GM19025 (cell line): ENCODE measurements around the gene MAP3K12.
A peak's percentile ranks its signal among the peaks of the same experiment; 100 is the strongest.

Source experiments
- ATAC-seq: cut with Tn5 transposase; IDR thresholded peaks from one replicate; pipeline ENCODE4 v1.9.1; 2021; ENCODE audit warnings: mild to moderate bottlenecking, low read depth, moderate library complexity; ENCODE audit not compliant: unreplicated experiment

The MAP3K12 gene

DNA sequence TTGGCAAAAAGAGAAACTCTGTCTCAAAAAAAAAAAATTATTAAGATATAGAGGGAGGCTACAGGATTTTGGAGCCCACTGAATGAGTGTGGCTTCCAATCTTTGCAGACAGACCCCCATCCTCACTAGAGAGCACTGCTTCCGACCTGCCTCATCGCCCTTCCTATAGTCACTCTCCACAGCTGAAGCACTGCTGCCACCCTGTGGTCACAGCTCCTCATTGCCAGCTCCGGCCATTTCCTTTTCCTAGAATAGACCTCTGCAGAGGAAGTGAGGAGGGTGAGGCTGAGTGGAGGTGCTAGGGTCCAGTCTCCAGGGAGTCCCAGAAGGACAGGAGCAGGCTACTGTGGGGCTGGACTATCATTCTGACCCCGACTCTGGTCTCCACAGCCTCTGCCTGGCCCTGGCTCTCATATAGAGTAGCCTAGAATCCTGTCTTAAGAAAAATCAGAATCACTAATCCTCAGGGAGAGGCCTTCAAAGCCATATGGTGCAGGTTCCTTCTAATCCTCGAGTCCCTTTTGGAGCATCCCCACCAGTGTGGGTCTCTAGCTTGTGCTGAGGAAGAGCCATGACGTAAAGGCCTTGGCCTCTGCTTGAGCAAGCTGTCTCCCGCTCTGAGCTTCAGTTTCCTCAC lies 9.4 kb upstream of the MAP3K12 start:
- peak; percentile 86 for ATAC-seq

DNA sequence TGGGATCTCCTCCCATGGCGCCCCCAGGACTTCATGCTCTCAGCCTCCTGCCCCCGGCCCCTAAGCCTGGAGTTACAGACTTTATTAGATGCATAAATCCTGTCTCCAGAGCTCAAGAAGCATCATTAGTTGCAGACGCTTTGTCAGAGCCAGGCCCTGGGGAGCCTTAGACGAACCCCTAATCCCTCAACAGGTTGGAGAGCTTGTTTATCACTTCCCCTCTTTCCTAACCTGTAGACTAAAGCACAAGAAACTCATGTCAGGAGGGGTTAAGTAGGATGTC lies 8.3 kb upstream of the MAP3K12 start:
- ATAC-seq = no peak

DNA sequence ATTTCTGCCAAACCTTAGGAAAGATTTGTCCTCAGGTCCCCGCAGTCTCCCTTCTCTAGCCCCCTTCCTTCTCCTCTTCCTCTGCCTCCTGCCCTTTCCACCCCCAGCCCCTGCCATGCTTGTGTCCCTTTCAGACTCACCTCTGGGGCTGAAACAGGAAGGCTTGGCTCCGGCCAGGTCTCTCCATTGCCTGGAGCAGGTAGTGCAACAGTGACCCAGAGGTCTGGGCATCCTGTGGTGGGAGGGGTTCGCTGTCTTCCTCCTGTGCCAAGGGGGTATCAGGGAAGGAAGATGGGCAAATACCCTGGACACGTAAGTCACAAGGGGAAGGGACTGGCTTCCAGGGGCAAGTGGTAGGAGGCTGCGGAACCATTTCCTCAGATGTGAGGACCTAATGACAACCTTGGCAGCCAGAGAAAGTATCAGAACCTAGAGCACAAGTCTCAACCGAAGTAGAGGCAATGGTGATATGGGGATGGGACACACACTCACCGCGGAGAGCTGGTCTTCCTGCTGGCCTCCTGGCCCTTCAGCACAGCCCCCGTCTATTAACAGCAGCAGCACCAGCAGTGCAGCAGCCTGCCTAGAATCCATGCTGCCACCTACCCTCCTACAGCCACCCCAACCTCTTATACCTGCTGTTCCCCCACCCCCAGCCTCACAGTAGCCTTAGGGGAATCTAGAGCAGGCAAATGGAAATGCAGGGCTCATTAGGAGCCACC lies 7.8 kb upstream of the MAP3K12 start, which contains the start of gene NPFF:
Gene NPFF, minus strand, starts transcription at position 604 of the 722 bp plus-strand sequence. Its CDS starts 10 bp downstream, at position 594.
- no peak for ATAC-seq

DNA sequence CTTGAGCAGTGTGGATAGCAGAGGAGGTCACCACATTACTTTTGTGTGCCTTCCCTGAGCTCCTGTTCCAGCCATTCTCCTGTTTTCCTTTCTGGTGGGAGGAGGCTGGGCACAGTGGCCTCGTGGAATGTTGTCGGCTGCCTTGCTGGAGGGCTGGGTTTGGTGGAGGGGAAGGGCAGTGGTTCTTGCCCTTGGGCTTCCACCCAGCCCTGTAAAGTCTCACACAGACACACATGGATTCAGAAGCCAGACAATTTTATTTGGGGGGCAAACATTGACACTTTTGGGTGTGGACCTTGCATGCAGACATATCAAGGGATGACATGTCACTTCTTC lies 7.2 kb upstream of the MAP3K12 start:
- no peak for ATAC-seq

DNA sequence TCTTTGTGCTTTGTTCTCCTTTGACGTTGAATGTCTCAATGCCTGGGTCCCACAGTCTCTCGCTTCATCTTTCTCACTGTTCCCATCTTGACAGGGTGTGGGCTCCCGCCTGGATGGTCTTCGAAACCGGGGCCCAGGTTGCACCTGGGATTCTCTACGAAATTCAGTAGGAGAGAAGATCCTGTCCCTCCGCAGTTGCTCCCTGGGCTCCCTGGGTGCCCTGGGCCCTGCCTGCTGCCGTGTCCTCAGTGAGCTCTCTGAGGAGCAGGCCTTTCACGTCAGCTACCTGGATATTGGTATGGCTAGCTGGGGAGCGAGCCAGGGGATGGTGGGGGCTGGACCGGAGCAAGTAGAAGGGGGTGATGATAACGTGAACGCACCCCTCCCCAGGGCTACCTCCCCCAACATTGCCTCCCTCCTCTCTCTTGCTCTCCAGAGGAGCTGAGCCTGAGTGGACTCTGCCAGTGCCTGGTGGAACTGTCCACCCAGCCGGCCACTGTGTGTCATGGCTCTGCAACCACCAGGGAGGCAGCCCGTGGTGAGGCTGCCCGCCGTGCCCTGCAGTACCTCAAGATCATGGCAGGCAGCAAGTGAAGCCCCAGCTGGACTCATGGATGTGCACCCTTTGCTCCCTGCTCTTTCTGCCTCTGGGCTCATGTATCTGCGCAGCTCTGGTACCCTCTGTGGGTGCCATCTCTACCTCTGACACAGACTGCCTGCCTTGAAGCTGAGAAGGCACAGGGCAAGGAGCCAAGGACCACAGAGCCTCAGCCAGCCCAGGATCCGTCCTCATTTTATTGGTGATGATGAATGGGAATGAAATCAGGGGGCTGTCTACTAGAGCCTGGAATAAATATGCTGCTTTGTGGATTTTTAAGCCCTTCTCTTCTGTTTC lies 6.5 kb upstream of the MAP3K12 start:
- ATAC-seq = no peak

DNA sequence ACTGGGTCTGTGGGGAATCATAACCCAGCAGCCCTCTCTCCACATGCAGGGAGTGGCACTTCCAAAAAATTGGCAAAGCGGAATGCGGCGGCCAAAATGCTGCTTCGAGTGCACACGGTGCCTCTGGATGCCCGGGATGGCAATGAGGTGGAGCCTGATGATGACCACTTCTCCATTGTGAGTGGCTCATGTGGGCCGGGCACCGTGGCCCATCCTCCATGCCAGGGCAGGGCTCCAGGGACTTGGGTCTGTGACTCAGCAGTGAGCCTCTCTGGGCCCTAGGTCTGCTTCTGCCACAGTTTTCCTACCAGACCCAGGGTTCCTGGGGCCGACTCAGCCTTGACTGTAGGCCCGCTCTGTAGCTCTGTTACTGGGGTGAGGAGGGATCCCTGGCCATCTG lies 5.8 kb upstream of the MAP3K12 start:
- ATAC-seq = no peak

DNA sequence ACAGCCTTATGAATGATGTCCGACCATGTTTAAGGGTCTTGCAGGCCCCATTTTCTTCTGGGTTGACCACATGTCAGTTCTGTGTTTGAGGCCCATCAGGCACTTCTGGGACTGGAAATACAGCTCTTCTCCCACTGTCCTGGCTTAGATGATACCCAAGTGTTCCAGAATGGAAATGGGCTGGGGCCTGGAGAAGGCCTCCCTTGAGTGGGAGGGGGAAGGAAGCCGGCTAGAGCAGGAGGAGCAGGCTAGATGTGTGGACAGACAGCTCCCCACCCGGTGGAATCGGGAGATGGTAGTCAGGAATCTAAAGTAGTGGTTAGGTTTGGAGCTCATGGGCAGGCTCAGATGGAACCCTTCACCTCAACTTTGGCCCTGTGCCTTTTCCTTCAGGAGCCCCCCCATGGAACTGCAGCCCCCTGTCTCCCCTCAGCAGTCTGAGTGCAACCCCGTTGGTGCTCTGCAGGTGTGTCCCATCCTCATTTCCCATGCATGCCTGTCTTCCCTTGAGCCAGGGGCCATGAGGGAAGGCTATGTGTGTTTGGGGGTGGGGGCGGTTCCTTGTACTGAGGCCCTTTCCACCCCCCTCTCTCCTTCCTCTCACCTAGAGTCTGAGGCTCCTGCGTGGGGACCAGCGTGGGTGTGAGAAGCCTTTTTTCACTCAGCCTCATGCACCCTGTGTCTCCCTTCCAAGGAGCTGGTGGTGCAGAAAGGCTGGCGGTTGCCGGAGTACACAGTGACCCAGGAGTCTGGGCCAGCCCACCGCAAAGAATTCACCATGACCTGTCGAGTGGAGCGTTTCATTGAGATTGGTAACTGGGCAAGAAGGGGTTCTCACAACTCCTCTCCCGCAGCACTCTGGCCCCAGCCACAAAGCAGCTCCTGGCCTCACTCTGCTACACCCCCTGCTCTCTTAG lies 5.0 kb upstream of the MAP3K12 start:
- no peak for ATAC-seq

DNA sequence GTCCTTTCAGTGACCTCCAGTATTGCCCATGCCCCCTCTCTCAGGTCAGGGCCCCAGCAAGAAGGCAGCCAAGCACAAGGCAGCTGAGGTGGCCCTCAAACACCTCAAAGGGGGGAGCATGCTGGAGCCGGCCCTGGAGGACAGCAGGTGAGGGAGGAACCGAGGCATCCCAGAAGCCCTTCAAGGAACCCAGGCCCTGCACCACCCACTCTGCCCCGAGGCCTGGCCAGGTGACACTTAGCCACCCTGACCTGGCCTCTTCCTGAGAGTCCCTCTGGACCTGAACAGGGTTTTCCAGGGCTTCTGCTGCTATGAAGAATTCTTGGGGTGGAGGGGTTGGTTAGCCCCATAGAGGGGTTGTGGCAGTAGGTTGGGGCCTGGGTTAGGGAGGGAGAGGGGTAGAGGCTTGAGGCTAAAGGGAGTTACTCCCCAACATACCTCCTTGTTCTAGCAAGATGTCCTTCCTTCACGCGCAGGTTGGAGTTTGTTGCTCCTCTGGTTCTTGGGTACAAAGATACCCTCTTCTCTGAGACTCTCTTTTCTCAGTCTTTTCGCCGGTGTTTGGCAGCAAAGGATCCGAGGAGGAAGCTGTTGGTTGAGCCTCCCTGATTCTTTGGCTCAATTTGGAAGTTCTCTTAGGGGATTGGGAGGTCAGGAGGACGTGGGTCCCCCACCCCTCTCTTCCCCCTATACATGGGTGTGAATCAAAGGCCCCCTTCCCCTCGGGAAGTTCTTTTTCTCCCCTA lies 3.9 kb upstream of the MAP3K12 start:
- ATAC-seq = no peak

DNA sequence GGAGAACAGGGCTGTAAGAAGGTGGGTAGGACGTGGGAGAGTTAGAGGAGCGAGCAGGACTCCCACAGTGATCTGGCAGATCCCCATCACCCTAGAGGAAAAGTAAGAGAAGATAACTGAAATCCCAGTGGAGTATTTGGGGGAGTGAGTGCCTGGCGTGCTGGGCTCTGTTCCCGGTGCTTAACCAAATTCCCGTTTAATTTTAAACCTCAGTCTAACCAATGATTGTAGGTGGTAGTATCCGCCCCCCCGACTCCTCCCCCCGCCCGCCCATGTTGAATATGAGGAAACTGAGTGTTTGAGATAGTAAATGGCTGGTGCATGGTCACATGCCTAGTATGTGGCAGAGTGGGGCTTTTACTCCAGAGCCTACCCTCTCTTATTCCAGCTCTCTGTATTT lies 3.1 kb upstream of the MAP3K12 start:
- ATAC-seq = no peak

DNA sequence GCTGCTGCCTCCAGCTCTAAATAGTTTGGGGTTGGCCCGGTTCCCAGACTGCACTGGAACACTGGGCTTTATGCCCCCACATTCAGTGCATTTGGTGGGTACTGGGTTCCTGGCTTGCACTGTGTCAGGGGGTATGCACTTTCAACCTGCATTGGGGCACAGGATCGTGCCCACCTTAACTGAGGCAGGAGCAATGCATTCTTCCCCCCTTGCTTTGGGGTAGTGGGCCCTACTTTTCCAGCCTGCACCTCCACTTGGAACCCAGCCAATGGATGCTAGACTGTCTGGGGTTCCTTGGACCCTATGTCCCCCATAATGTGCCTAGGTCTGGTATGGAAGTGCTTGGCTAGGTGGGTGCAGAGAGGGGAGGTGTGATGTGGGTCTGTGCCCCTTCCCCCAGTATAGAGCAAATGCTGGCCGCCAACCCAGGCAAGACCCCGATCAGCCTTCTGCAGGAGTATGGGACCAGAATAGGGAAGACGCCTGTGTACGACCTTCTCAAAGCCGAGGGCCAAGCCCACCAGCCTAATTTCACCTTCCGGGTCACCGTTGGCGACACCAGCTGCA lies 2.4 kb upstream of the MAP3K12 start:
- ATAC-seq = no peak

DNA sequence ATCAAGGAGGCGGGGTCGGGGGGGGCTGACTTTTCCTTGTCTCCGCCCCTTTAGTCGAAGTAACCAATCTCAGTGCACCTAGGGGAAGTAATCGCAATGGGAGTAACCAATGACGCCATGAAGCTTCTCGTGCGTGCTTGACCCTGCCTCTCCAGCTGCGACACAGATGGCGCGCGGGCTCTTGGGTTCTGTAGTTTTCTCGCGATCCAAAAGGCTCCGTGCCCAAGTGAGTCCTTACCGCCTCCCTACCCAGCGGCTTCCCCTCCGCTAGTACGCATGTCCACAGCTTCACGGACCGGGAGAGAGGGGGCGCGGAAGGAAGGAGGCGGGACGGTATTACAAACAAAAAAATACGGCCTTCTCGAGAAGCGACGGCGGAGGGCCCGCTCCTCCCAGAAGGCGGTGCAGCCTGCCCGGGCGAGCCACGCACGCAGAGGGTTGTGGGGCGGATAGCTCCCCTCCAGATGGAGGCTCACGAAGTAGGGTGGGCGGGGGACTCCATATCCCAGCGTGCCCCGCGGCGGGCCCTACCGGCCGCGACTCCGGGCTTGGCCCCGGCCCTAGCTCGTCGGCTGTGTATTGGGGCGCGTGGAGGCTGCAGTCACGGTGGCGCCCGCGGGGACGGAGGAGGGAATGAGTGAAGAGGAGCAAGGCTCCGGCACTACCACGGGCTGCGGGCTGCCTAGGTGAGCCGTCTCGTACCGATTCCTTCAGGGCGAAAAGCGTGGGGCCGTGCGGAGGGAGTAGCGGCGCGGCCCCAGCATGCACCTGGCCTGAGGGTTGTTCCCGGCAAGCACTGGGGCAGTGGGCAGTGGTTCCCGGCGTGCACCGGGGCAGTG lies 1.7 kb upstream of the MAP3K12 start, which contains the start of gene TARBP2:
Gene TARBP2, plus strand, starts transcription at position 508 of the 839 bp plus-strand sequence. Its CDS starts 126 bp downstream, at position 634.
- ATAC-seq = peak; percentile 68

DNA sequence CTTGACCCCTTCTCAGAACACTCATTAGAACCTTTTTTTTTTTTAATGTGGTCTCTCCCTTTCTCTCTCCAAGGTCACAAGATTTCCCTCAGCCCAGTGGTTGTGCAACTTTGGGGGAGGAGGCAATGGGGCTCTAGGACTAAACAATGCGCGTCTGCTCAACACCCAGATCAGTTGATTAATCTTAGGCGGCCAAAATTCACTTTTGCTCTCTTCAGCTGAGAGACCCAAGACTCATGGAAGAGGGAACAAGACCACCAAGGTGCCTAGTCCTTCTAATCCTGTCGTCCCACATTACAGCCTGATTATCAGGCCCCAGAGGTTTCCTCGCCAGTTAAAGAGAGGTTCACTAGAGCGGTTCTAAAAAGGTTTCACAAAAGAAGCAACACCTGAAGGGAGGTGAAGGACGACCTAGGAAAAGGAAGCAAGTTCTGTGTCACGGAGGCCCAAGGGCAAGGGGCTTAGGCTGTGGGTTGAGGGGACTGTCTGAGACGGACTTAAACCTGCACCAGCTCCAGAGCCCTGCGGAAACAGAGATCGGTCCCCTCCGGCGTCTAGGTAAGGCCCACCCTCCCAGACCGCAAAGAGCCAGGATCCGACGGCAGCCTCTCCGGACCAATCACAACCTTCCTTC lies 1.0 kb upstream of the MAP3K12 start:
- no peak for ATAC-seq

DNA sequence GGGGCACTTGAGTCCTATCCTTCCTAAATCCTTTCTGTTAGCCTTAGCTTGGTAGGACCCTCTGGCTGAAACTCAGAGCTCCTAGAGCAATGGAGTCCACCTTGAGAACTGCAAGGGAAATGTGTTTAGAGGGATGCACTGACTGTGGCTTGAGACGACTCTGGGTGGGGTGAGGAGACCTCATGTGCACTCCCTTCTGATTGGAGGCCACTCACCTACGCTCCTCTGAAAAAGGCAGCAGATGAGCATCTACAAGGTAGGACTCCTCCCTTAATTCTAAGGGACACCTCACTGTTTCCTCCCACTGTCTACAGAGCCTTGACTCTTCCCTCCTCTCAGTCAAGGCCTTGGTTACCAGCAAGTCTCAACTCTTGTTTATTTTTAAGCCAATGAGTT lies 1.0 kb downstream of the MAP3K12 start:
- ATAC-seq = no peak

DNA sequence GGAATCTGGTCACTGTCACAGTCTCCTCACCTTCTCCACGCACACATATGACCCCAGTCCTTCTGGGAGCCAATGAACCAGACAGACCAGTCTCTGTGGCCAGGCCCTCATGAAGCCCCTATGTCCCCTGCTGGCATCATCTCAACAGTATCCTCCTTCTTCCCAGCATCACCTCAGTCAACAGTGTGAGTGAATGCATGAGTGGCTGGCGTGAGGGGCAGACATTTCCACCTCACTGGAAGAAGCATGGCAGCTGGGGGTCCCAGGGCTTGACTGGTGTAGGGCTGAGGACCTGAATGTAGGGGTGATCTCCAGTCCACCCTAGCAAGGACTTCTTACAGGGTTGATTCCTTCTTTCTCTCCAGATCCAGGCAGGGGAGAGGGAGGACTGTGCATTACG lies 1.8 kb downstream of the MAP3K12 start:
- ATAC-seq = no peak

DNA sequence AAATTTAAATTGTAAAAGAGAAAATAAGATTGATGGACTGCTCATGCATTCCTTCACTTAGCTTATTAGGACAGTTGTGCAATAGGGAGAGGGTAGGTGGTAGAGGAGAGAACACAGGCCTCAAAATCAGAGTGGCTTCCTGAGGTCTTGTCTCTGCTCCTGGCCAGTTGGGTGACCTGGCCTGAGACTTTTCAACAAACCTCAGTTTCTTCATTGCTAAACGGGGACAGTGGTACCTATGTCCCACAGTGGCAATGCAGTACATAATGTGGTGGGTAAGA lies 2.6 kb downstream of the MAP3K12 start:
- ATAC-seq = no peak

DNA sequence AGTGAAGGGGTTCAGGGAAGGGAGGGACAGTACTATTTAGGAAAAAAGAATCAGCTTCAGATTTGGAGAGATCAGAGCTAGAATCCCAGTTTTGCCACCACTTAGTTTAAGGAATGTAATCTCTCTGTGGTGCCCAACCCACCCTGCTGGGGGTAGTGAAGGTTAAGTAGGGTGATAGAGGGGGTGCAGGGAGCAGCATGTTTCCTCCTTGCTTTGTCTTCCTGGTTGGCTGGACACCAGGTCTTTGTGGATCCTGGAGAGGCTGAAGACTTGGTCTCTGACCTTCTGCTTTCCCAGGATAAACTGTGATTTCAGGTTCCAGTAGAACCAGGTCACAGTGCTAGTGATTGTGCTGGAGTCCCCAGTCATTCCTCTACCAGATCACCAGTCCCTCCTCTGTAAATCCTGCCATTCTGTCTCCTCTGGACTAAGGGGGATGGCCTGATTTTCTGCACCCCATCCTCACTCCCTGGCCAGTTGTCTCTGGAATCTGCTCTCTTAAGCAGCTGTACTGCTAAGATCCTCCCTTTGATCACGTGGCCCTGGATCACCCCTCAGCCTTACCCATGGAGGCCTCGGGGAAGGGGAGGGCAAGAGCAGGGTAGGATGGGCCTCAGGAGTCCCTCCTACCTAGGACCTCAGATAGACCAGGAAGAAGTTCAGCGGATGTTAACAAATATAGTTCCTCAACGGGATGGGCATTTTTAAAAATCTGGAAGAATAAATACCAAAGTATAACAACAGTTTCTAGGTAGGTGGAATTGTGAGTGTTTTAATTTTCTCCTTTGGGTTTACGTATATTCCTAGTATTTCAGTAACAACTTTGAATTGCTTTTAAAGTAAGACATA lies 3.1 kb downstream of the MAP3K12 start:
- ATAC-seq = no peak

DNA sequence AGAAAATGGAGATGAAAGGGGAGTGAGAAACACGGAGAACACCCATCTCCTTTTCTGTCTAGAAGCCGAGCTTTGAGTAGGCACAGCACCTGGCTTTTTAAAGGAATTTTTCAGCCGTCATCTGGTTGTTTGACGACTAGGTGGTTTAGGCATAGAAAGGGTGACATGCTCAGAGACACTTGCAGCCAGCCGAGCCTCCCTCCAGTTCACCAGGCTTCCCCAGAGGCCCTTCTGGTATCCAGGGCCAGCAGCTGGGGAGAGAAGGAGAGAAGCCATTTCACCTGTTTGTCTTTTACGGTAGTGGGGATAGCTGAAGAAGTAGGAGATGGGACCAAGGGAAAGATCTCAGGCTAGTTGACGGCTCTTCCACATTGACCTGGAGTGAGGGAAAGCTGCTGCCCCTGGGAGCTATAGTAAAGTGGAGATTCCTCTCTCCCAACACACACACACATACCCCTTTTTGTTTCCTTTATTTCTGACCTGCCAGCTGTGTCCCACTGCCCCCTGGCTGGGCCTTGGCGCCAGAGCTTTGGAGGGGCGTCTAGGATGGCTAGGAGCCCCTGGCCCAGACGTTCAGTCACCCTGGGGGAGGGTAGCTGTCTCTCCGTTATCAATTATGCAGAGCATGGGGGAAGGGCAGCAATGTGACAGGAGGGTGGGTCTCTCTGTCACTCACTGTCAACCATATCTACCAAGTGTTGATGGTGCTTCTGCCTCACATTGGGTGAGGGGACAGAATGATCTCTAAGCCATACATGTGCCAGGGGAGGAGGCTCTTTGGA lies 5.5 kb downstream of the MAP3K12 start:
- ATAC-seq = no peak
